Measurements from ENCODE around the gene PNPLA6. TPM values are rescaled to one million over a fixed set of nuclear protein-coding genes. Genes with fewer than 3 reads are reported as not detected.

The PNPLA6 gene
- total and polyA plus RNA-seq, 2 of the 8 experiments (the other 6 are each of a cell fraction or from before 2014, with no cell fraction given) = 55.1 to 121 TPM

- no peaks in the 10 kb centered on the region for H3K4me1 ChIP-seq (replicated peaks in 1 of 4; ENCODE audit: control insufficient read depth in 3 of 4, insufficient read depth in 4 of 4, low read length in 3 of 4)
- no peaks in the 10 kb centered on the region for H4K20me1 ChIP-seq (replicated peaks in 1 of 2; ENCODE audit: control insufficient read depth in 1 of 2, insufficient read depth in 2 of 2, low read length in 2 of 2)
- DNase-seq (ENCODE audit: low read depth in 1 of 2, low spot score in 2 of 2) (no peak), FAIRE-seq (no peak)
- H3K18ac ChIP-seq (ENCODE audit: extremely low read depth, low read length) = no peak overlapping the region
- H3K4me2 ChIP-seq (ENCODE audit: insufficient read depth in 1 of 2, low read depth in 2 of 2, low read length in 2 of 2) = no peak overlapping the region
- no peak overlapping the region for H3K9ac ChIP-seq (replicated peaks in 1 of 4; ENCODE audit: extremely low read depth in 1 of 4, low read depth in 3 of 4, low read length in 3 of 4)
- no peaks in the 10 kb centered on the region for H3K79me2 ChIP-seq (ENCODE audit: control insufficient read depth in 1 of 2, insufficient read depth in 2 of 2, low read length in 2 of 2)
- no peak overlapping the region for H2BK20ac ChIP-seq (ENCODE audit: low read length)
- H3K14ac ChIP-seq (ENCODE audit: insufficient read length) = no peak overlapping the region
- H3K79me1 ChIP-seq (ENCODE audit: low read depth, low read length) = no peaks in the 10 kb centered on the region
- ChIA-PET CTCF (ENCODE audit: partially characterized antibody) (interaction anchor here (0.9 to 2.1 kb wide), 7 partner anchors 18 to 463 kb away, joined by 3 to 7 read pairs (median 5); partner anchors contain the start of genes CAMSAP3 and TRAPPC5), POLR2A (ENCODE audit: partially characterized antibody) (interaction anchor here (1.0 kb wide), 1 partner anchor 10 kb away, joined by 3 read pairs; no protein-coding TSS in a partner anchor)
- no peak overlapping the region for H4K5ac ChIP-seq (ENCODE audit: insufficient read length, low read depth, low read length)
- H3K4ac ChIP-seq (replicated peaks; ENCODE audit: insufficient read length, low read depth, low read length) = no peak overlapping the region
- H4K91ac ChIP-seq (replicated peaks; ENCODE audit: insufficient read length, low read length) = no peak overlapping the region
- H3K56ac ChIP-seq (replicated peaks; ENCODE audit: insufficient read length, low read depth, low read length) = no peak overlapping the region
- no peaks in the 10 kb centered on the region; a peak in 2 of 8 replicates for H3K36me3 ChIP-seq (ENCODE audit: control insufficient read depth in 2 of 4, insufficient read depth in 4 of 4, low read length in 3 of 4)
- H3K9me3 ChIP-seq (ENCODE audit: insufficient read depth in 2 of 2, low read depth in 1 of 2, low read length in 1 of 2) = no peaks in the 10 kb centered on the region
- H2BK120ac ChIP-seq (replicated peaks; ENCODE audit: low read depth, low read length) = no peak overlapping the region
- H2AFZ ChIP-seq (ENCODE audit: low read length) = no peak overlapping the region
- H4K8ac ChIP-seq (ENCODE audit: extremely low read depth, insufficient read depth, low read length) = no peak overlapping the region
- no peak overlapping the region for H2AK5ac ChIP-seq (ENCODE audit: low read depth, low read length)
- H3K23me2 ChIP-seq (ENCODE audit: low read depth, low read length) = no peaks in the 10 kb centered on the region
- no peak overlapping the region for H3K27ac ChIP-seq (ENCODE audit: low read depth, low read length)
- no peak overlapping the region for H2BK15ac ChIP-seq (ENCODE audit: low read length)
- no peak overlapping the region for H2BK12ac ChIP-seq (ENCODE audit: low read depth, low read length)
- no peak overlapping the region for H3K4me3 ChIP-seq (ENCODE audit: extremely low read depth in 1 of 4, insufficient read depth in 2 of 4, low read depth in 3 of 4, low read length in 4 of 4)
- 70% methylated on average over 5 of the region's 5 CpGs; no CpG with 5 or more reads in 1 of the 2 experiments for WGBS, 2 experiments (ENCODE audit: extremely low coverage in 1 of 2, insufficient coverage in 1 of 2, insufficient read length in 1 of 2, insufficient replicate concordance in 2 of 2, low coverage in 1 of 2, low lambda C conversion rate in 2 of 2, missing lambda C conversion rate in 1 of 2)
- H2BK5ac ChIP-seq (ENCODE audit: low read depth, low read length) = no peak overlapping the region
- H3K23ac ChIP-seq (ENCODE audit: insufficient read length) = no peak overlapping the region
- no peaks in the 10 kb centered on the region for H3K27me3 ChIP-seq (replicated peaks in 1 of 4; ENCODE audit: control insufficient read depth in 3 of 4, extremely low read depth in 1 of 4, insufficient read depth in 3 of 4, low read length in 3 of 4)
Observed at GRCh38 chr19:7565332-7565731, 29.8 kb downstream of the PNPLA6 start.

Data from H1 (cell line).